HCT116 (cell line): ENCODE measurements around the gene ALAD. TPM values are rescaled to one million over a fixed set of nuclear protein-coding genes. Genes with fewer than 3 reads are reported as not detected.
"Not testable (repeated sequence)": the region's sequence is repeated elsewhere in the genome, so short reads cannot be mapped to it uniquely, and the experiment has no call there.

ENCODE experiments used
- ATAC-seq: fragments of 200-7000 bp; cut with Tn5 transposase; 2 replicates; pipeline ENCODE4 v1.9.1; 2020; ENCODE audit warnings: mild to moderate bottlenecking, moderate library complexity
- BruUV-seq: library from RNA; stranded (reverse); fragments of 400-500 nt; replicated peaks from 2 replicates; lab custom pipeline; 2021; lab: Mats Ljungman, UMichigan
- CTCF ChIA-PET: fragments of 300-600 bp; sonication (Branson Sonifier 250); formaldehyde crosslinking; loops from one replicate; lab custom pipeline; 2021; ENCODE audit warnings: antibody characterized with exemption; lab: Charles Lee
- POLR2A ChIA-PET: fragments of 300-600, 350-600 bp; sonication (Branson Sonifier 250); formaldehyde crosslinking; loops from one replicate; lab custom pipeline; 2021; ENCODE audit warnings: antibody characterized with exemption; lab: Charles Lee
- RAD21 ChIA-PET, 2 experiments: fragments of 300-600 bp; sonication (Branson Sonifier 250); formaldehyde crosslinking; loops; one replicate each; lab custom pipeline; 2023; ENCODE audit warnings: low total read pairs in 2 of 2; ENCODE audit not compliant: uncharacterized antibody in 2 of 2, unreplicated experiment in 2 of 2, low non-redundant PET in 1 of 2; lab: Charles Lee
- DNase-seq: peaks from one replicate; pipeline ENCODE4 v3.0.0-alpha.2; 2010; ENCODE audit warnings: low read depth, low spot score
- H2AFZ ChIP-seq: fragments of 200-600 bp; shearing (Covaris generic), sonication (generic); 2 replicates; pipeline ENCODE4 v1.6.1; 2017; ENCODE audit warnings: low read depth, mixed run types, mixed read lengths, antibody characterized with exemption, low read length; ENCODE audit not compliant: poor library complexity, severe bottlenecking
- H3K27ac ChIP-seq: 2 replicates; pipeline ENCODE4 v1.5.1; 2012; ENCODE audit warnings: low read depth, low read length
- H3K27me3 ChIP-seq: fragments of 200-600 bp; sonication (generic); 2 replicates; pipeline ENCODE4 v1.6.1; 2016; ENCODE audit warnings: mixed run types, low read length, mixed read lengths; ENCODE audit not compliant: insufficient read depth
- H3K36me3 ChIP-seq, 2 experiments: fragments of 200-500 bp in 1 of 2; fragments of 200-600 bp in 1 of 2; sonication (Bioruptor generic) in 1 of 2; sonication (generic) in 1 of 2; 2 replicates each; pipeline versions ENCODE4 v1.5.1 to v1.6.1; 2014 to 2016; ENCODE audit warnings: low read length in 2 of 2, inconsistent platforms in 1 of 2, mixed read lengths in 1 of 2, mixed run types in 1 of 2; ENCODE audit not compliant: insufficient read depth in 2 of 2, control insufficient read depth in 1 of 2
- H3K4me1 ChIP-seq, 2 experiments: fragments of 200-600 bp in 1 of 2; sonication (generic) in 1 of 2; 2 replicates each; pipeline versions ENCODE4 v1.5.1 to v1.6.1; 2012 to 2017; ENCODE audit warnings: low read length in 2 of 2, inconsistent platforms in 1 of 2, mild to moderate bottlenecking in 1 of 2, mixed read lengths in 1 of 2, mixed run types in 1 of 2, moderate library complexity in 1 of 2; ENCODE audit not compliant: insufficient read depth in 2 of 2, control insufficient read depth in 1 of 2
- H3K4me2 ChIP-seq: fragments of 200-600 bp; sonication (generic); 2 replicates; pipeline ENCODE4 v1.6.1; 2017; ENCODE audit warnings: mixed run types, low read length, mixed read lengths
- H3K4me3 ChIP-seq, 2 experiments: fragments of 200-600 bp in 1 of 2; sonication (generic) in 1 of 2; replicated peaks in 1 of 2; 2 replicates each; pipeline ENCODE4 v1.5.1; 2011 to 2016; ENCODE audit warnings: low read length in 2 of 2, control low read depth in 1 of 2, low read depth in 1 of 2, mild to moderate bottlenecking in 1 of 2, mixed read lengths in 1 of 2, mixed run types in 1 of 2
- H3K79me2 ChIP-seq: fragments of 200-600 bp; sonication (generic); 2 replicates; pipeline ENCODE4 v1.6.1; 2017; ENCODE audit warnings: mild to moderate bottlenecking, mixed run types, low read length, moderate library complexity, mixed read lengths; ENCODE audit not compliant: insufficient read depth
- H3K9ac ChIP-seq: fragments of 200-600 bp; sonication (generic); 2 replicates; pipeline ENCODE4 v1.6.1; 2016; ENCODE audit warnings: low read length, mixed read lengths
- H3K9me2 ChIP-seq: fragments of 200-600 bp; sonication (generic), shearing (Covaris generic); 2 replicates; pipeline ENCODE4 v1.6.1; 2017; ENCODE audit warnings: mixed run types, mild to moderate bottlenecking, moderate library complexity; ENCODE audit not compliant: insufficient read depth
- H3K9me3 ChIP-seq, 2 experiments: fragments of 200-500 bp in 1 of 2; fragments of 200-600 bp in 1 of 2; sonication (Bioruptor generic) in 1 of 2; sonication (generic) in 1 of 2; 2 replicates each; pipeline ENCODE4 v1.6.1; 2014 to 2017; ENCODE audit warnings: low read length in 2 of 2, mixed read lengths in 2 of 2, inconsistent platforms in 1 of 2, low read depth in 1 of 2, mild to moderate bottlenecking in 1 of 2, mixed run types in 1 of 2, moderate library complexity in 1 of 2; ENCODE audit not compliant: control insufficient read depth in 1 of 2, insufficient read depth in 1 of 2
- H4K20me1 ChIP-seq: fragments of 200-600 bp; sonication (generic), shearing (Covaris generic); 2 replicates; pipeline ENCODE4 v1.6.1; 2017; ENCODE audit warnings: mixed run types, mild to moderate bottlenecking, moderate library complexity; ENCODE audit not compliant: insufficient read depth
- CBX3 ChIP-seq: IDR thresholded peaks from 2 replicates; pipeline ENCODE4 v1.6.1; 2012; ENCODE audit warnings: low read depth
- EGR1 ChIP-seq: IDR thresholded peaks from 2 replicates; pipeline ENCODE4 v1.6.1; 2012; ENCODE audit warnings: low read depth
- ELF1 ChIP-seq: IDR thresholded peaks from 2 replicates; pipeline ENCODE4 v1.6.1; 2012; ENCODE audit warnings: low read depth, borderline replicate concordance
- FOSL1 ChIP-seq: IDR thresholded peaks from 2 replicates; pipeline ENCODE4 v1.6.1; 2012; ENCODE audit warnings: low read depth
- POLR2AphosphoS5 ChIP-seq: IDR thresholded peaks from 2 replicates; pipeline ENCODE4 v1.6.1; 2011; ENCODE audit warnings: mild to moderate bottlenecking, low read depth, low read length, moderate library complexity
- RAD21 ChIP-seq: IDR thresholded peaks from 2 replicates; pipeline ENCODE4 v1.6.1; 2012; ENCODE audit warnings: low read depth, mild to moderate bottlenecking
- SP1 ChIP-seq: IDR thresholded peaks from 2 replicates; pipeline ENCODE4 v1.6.1; 2012; ENCODE audit warnings: low read depth
- SRF ChIP-seq: IDR thresholded peaks from 2 replicates; pipeline ENCODE4 v1.6.1; 2012; ENCODE audit warnings: low read depth
- TCF7L2 ChIP-seq: IDR thresholded peaks from 2 replicates; pipeline ENCODE4 v1.7.0; 2011; ENCODE audit warnings: borderline replicate concordance, inconsistent platforms; ENCODE audit not compliant: insufficient read depth, insufficient read length; ENCODE audit errors: extremely low read depth
- YY1 ChIP-seq: IDR thresholded peaks from 2 replicates; pipeline ENCODE4 v1.6.1; 2011; ENCODE audit warnings: low read length, low read depth, moderate library complexity, mild to moderate bottlenecking; ENCODE audit not compliant: insufficient replicate concordance; ENCODE audit errors: extremely low read depth
- ZFX ChIP-seq: fragments of 450-650 bp; IDR thresholded peaks from 2 replicates; pipeline ENCODE4 v1.6.1; 2017
- intact Hi-C: fragments of 100-400 bp; cut with micrococcal nuclease; formaldehyde crosslinking; loops from 2 replicates; pipeline ENCODE4 v1.10.0; 2022
- total RNA-seq: library from RNA; stranded (reverse); gene quantifications from one replicate; pipeline ENCODE4 v1.2.1, GENCODE V29; 2021; ENCODE audit not compliant: unreplicated experiment
- TF ChIP-seq, protein P1 (sequence below), 3 experiments: fragments of 200-600 bp in 1 of 3; sonication (generic) in 1 of 3; IDR thresholded peaks in 2 of 3; conservative IDR thresholded peaks in 1 of 3; 2 replicates each; pipeline ENCODE4 v1.5.1; 2012 to 2017; ENCODE audit warnings: low read depth in 2 of 3, low read length in 2 of 3, antibody characterized with exemption in 1 of 3, borderline replicate concordance in 1 of 3, control low read depth in 1 of 3, mild to moderate bottlenecking in 1 of 3, mixed read lengths in 1 of 3, mixed run types in 1 of 3, moderate library complexity in 1 of 3; ENCODE audit not compliant: insufficient read depth in 1 of 3

Gene ALAD
- total RNA-seq, 1 experiment from 2014 or later: 14.0 TPM

DNA sequence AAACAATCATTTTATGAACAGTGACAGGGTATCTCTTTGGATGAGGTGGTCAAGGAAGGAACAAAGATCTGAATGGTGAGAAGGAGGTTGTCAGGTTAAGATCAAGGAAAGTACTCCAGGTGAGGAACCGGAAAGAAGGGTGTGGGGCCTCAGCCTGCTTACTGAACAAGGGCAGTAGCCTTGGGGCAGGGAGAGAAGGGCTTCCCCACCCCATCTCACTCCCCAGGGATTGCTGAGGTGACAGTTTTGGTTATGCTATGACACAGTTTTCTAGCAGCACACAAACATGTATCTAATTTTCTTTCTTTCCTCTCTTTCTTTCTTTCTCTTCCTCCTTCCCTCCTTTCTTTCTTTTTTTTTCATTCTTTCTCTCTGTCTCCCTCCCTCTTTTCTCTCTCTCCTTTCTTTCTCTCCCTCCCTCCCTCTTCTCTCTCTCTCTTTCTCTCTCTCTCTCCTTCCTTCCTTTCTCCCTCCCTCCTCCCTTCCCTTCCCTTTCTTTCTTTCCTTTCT lies 20.2 kb downstream of the ALAD start:
- RAD21 ChIA-PET: no interaction called here
- no peaks in the 10 kb centered on the region for H3K27me3 ChIP-seq
- no peaks in the 10 kb centered on the region for H3K9me2 ChIP-seq
- no peaks in the 10 kb centered on the region for H3K9me3 ChIP-seq
- H3K79me2 ChIP-seq: peaks cover 4% of the 10 kb centered on the region; the same call in 1 of the 2 replicates
- H3K36me3 ChIP-seq: no peaks in the 10 kb centered on the region
- intact Hi-C loops: no loop called here
- ATAC-seq: no peak
- TF ChIP-seq TCF7L2 (no peak), SRF (no peak), ZFX (no peak), EGR1 (no peak), ELF1 (no peak), RAD21 (no peak), CBX3 (no peak), FOSL1 (no peak), SP1 (no peak), YY1 (no peak), POLR2AphosphoS5 (no peak)
- TF ChIP-seq, protein P1, sequence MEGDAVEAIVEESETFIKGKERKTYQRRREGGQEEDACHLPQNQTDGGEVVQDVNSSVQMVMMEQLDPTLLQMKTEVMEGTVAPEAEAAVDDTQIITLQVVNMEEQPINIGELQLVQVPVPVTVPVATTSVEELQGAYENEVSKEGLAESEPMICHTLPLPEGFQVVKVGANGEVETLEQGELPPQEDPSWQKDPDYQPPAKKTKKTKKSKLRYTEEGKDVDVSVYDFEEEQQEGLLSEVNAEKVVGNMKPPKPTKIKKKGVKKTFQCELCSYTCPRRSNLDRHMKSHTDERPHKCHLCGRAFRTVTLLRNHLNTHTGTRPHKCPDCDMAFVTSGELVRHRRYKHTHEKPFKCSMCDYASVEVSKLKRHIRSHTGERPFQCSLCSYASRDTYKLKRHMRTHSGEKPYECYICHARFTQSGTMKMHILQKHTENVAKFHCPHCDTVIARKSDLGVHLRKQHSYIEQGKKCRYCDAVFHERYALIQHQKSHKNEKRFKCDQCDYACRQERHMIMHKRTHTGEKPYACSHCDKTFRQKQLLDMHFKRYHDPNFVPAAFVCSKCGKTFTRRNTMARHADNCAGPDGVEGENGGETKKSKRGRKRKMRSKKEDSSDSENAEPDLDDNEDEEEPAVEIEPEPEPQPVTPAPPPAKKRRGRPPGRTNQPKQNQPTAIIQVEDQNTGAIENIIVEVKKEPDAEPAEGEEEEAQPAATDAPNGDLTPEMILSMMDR (IDR thresholded peaks at IDR 0.05 in 2 of 3, conservative IDR thresholded peaks at IDR 0.05 in 1 of 3; ENCODE audit: borderline replicate concordance in 1 of 3, insufficient read depth in 1 of 3, low read depth in 2 of 3, low read length in 2 of 3): no peak
- TF ChIP-seq, all 23 proteins: peak for 0
- no peak for DNase-seq
- ChIA-PET CTCF (no interaction called here), POLR2A (no interaction called here)
- no peaks in the 10 kb centered on the region for H4K20me1 ChIP-seq
- peaks cover 18 to 28% of the 10 kb centered on the region in 2 experiments for H3K4me1 ChIP-seq
- H3K4me3 ChIP-seq: no peak overlapping the region
- H3K4me2 ChIP-seq: no peak overlapping the region
- no peak overlapping the region for H3K27ac ChIP-seq
- H3K9ac ChIP-seq: no peak overlapping the region
- no peak overlapping the region for H2AFZ ChIP-seq
- BruUV-seq: no TSS peak

DNA sequence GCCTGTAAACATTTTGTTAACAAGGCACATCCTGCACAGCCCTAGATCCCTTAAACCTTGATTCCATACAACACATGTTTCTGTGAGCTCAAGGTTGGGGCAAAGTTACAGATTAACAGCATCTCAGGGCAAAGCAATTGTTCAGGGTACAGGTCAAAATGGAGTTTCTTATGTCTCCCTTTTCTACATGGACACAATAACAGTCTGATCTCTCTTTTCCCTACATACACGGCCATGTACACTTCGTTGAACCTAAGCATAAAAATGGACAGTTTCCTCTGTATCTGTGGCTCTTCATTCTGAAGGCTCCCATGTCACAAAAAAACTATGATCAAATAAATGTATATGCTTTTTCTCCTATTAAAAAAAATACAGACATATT lies 21.3 kb downstream of the ALAD start:
- H3K4me3 ChIP-seq, H3K9me3 ChIP-seq, intact Hi-C loops, DNase-seq, POLR2A ChIA-PET, RAD21 ChIA-PET, H3K9ac ChIP-seq, H3K4me2 ChIP-seq, CTCF ChIA-PET, H3K27me3 ChIP-seq, H4K20me1 ChIP-seq, ATAC-seq, BruUV-seq, H3K9me2 ChIP-seq, H3K36me3 ChIP-seq, H3K27ac ChIP-seq, H2AFZ ChIP-seq: not testable (repeated sequence)
- peaks cover 24 to 36% of the 10 kb centered on the region in 2 experiments for H3K4me1 ChIP-seq
- peaks cover 14% of the 10 kb centered on the region for H3K79me2 ChIP-seq

DNA sequence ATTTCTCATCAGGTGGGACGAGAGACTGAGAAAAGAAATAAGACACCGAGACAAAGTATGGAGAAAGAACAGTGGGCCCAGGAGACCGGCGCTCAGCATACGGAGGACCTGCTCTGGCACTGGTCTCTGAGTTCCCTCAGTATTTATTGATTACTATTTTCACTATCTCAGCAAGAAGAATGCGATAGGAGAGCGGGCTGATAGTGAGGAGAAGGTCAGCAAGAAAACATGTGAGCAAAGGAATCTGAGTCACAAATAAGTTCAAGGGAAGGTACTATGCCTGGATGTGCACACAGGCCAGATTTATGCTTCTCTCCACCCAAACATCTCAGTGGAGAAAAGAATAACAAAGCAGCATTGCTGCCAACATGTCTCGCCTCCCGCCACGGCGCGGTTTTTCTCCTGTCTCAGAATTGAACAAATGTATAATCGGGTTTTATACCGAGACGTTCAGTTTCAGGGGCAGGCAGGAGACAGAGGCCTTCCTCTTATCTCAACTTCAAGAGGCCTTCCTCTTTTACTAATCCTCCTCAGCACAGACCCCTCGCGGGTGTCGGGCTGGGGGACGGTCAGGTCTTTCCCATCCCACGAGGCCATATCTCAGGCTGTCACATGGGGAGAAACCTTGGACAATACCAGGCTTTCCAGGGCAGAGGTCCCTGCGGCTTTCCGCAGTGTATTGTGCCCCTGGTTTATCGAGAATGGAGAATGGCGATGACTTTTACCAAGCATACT lies 21.8 kb downstream of the ALAD start:
- not testable (repeated sequence) for H3K27ac ChIP-seq, H3K9ac ChIP-seq, ATAC-seq

More for the DNA sequence above, 21.8 kb downstream of the ALAD start:
- H2AFZ ChIP-seq, BruUV-seq, POLR2A ChIA-PET, intact Hi-C loops, H4K20me1 ChIP-seq, RAD21 ChIA-PET, H3K27me3 ChIP-seq, H3K4me3 ChIP-seq, H3K4me2 ChIP-seq, H3K9me2 ChIP-seq, CTCF ChIA-PET, DNase-seq, H3K36me3 ChIP-seq, H3K9me3 ChIP-seq: not testable (repeated sequence)
- Histone ChIP-seq H3K4me1 (peaks cover 24 to 36% of the 10 kb centered on the region in 2 experiments), H3K79me2 (peaks cover 14% of the 10 kb centered on the region)
